Endothelial cell of umbilical vein (primary cell): Measurements from ENCODE around the gene FGD5. TPM values are rescaled to one million over a fixed set of nuclear protein-coding genes. Genes with fewer than 3 reads are reported as not detected.
"Not testable (repeated sequence)": the region's sequence is repeated elsewhere in the genome, so short reads cannot be mapped to it uniquely, and the experiment has no call there.

ENCODE experiments used
- BruUV-seq: library from RNA; stranded (reverse); fragments of 400-500 nt; replicated peaks from 2 replicates; lab custom pipeline; 2021; lab: Mats Ljungman, UMichigan
- CTCF ChIA-PET: fragments of 300-600, 350-600 bp; sonication (Branson Sonifier 250); formaldehyde crosslinking; loops from one replicate; lab custom pipeline; 2021; ENCODE audit warnings: antibody characterized with exemption, inconsistent platforms; lab: Charles Lee
- POLR2A ChIA-PET: fragments of 300-600, 350-600 bp; sonication (Branson Sonifier 250); formaldehyde crosslinking; loops from one replicate; lab custom pipeline; 2021; ENCODE audit warnings: antibody characterized with exemption, inconsistent platforms; lab: Charles Lee
- DNase-seq: peaks from one replicate; pipeline ENCODE4 v3.0.0-alpha.2; 2011; ENCODE audit warnings: low read depth, low spot score
- FAIRE-seq: peaks from 2 replicates; lab custom pipeline; 2011; peaks lifted over from hg19 to GRCh38; lab: Jason Lieb, UNC
- H2AFZ ChIP-seq: 2 replicates; pipeline ENCODE4 v1.6.0; 2012; ENCODE audit warnings: low read depth, low read length, control low read depth, inconsistent platforms
- H3K27ac ChIP-seq: 2 replicates; pipeline ENCODE4 v1.5.1; 2011; ENCODE audit warnings: low read depth, mild to moderate bottlenecking, control low read depth, low read length, moderate library complexity; ENCODE audit not compliant: insufficient read depth
- H3K27me3 ChIP-seq, 2 experiments: 2 replicates each; pipeline versions ENCODE4 v1.6.0 to v1.6.1; 2011; ENCODE audit warnings: low read length in 2 of 2, mixed read lengths in 1 of 2; ENCODE audit not compliant: control insufficient read depth in 2 of 2, insufficient read depth in 2 of 2
- H3K36me3 ChIP-seq, 2 experiments: 2 replicates in 1 of 2; 3 replicates in 1 of 2; pipeline ENCODE4 v1.5.1; 2011; ENCODE audit warnings: low read length in 2 of 2, mild to moderate bottlenecking in 1 of 2, moderate library complexity in 1 of 2; ENCODE audit not compliant: control insufficient read depth in 2 of 2, insufficient read depth in 2 of 2; ENCODE audit errors: extremely low read depth in 1 of 2
- H3K4me1 ChIP-seq: 3 replicates; pipeline ENCODE4 v1.5.1; 2011; ENCODE audit warnings: mild to moderate bottlenecking, low read length; ENCODE audit not compliant: control insufficient read depth, insufficient read depth; ENCODE audit errors: extremely low read depth
- H3K4me2 ChIP-seq: 2 replicates; pipeline ENCODE4 v1.6.1; 2011; ENCODE audit warnings: low read length, control low read depth, mixed read lengths; ENCODE audit not compliant: insufficient read depth
- H3K4me3 ChIP-seq, 3 experiments: fragments of 200-600 bp in 1 of 3; sonication (generic), shearing (Covaris generic) in 1 of 3; replicated peaks in 1 of 3; 2 replicates each; pipeline ENCODE4 v1.5.1; 2011 to 2016; ENCODE audit warnings: control low read depth in 3 of 3, low read length in 3 of 3, mild to moderate bottlenecking in 2 of 3, inconsistent platforms in 1 of 3, low read depth in 1 of 3, moderate library complexity in 1 of 3; ENCODE audit not compliant: insufficient read depth in 1 of 3
- H3K79me2 ChIP-seq: 2 replicates; pipeline ENCODE4 v1.6.0; 2012; ENCODE audit warnings: low read length, inconsistent platforms; ENCODE audit not compliant: control insufficient read depth, insufficient read depth
- H3K9ac ChIP-seq: replicated peaks from 2 replicates; pipeline ENCODE3; 2011; ENCODE audit warnings: low read length, control low read depth; ENCODE audit not compliant: insufficient read depth; ENCODE audit errors: extremely low read depth
- H3K9me1 ChIP-seq: replicated peaks from 3 replicates; pipeline ENCODE4 v1.6.0; 2011; ENCODE audit warnings: mild to moderate bottlenecking, low read length; ENCODE audit not compliant: control insufficient read depth, insufficient read depth; ENCODE audit errors: extremely low read depth
- H3K9me3 ChIP-seq: replicated peaks from 2 replicates; pipeline ENCODE4 v1.5.1; 2012; ENCODE audit warnings: low read length, inconsistent platforms; ENCODE audit not compliant: control insufficient read depth, insufficient read depth
- H4K20me1 ChIP-seq: replicated peaks from 2 replicates; pipeline ENCODE3; 2011; ENCODE audit warnings: mild to moderate bottlenecking, low read length; ENCODE audit not compliant: control insufficient read depth, insufficient read depth; ENCODE audit errors: extremely low read depth
- EZH2 ChIP-seq: IDR thresholded peaks from 2 replicates; pipeline ENCODE4 v1.6.1; 2012; ENCODE audit warnings: borderline replicate concordance, low read depth, mild to moderate bottlenecking, moderate library complexity, low read length, inconsistent platforms; ENCODE audit not compliant: severe bottlenecking
- FOS ChIP-seq: IDR thresholded peaks from 2 replicates; pipeline ENCODE4 v1.6.1; 2011; ENCODE audit warnings: mild to moderate bottlenecking, low read length, moderate library complexity, borderline replicate concordance; ENCODE audit not compliant: insufficient read depth
- GATA2 ChIP-seq: IDR thresholded peaks from 2 replicates; pipeline ENCODE4 v1.7.0; 2011; ENCODE audit warnings: low read depth, mild to moderate bottlenecking, moderate library complexity, mixed read lengths, low read length; ENCODE audit not compliant: insufficient read length, insufficient read depth
- JUN ChIP-seq: IDR thresholded peaks from 2 replicates; pipeline ENCODE4 v1.6.1; 2011; ENCODE audit warnings: borderline replicate concordance, low read depth; ENCODE audit not compliant: insufficient read length, insufficient read depth
- MYC ChIP-seq: IDR thresholded peaks from one replicate; pipeline ENCODE4 v1.6.1; 2011; ENCODE audit warnings: mild to moderate bottlenecking, low read depth, low read length
- POLR2A ChIP-seq: IDR thresholded peaks from 2 replicates; pipeline ENCODE4 v1.6.1; 2012; ENCODE audit warnings: low read depth, mild to moderate bottlenecking, control low read depth, low read length
- POLR2AphosphoS5 ChIP-seq: IDR thresholded peaks from 2 replicates; pipeline ENCODE4 v1.6.1; 2012; ENCODE audit warnings: low read depth, mild to moderate bottlenecking, control low read depth, low read length, moderate library complexity; ENCODE audit not compliant: insufficient read depth
- dilution Hi-C: fragments of 300-500 bp; cut with MboI; formaldehyde crosslinking; loops from one replicate; pipeline ENCODE4 v1.15.0; 2019; ENCODE audit warnings: low sequenced_read_pairs; ENCODE audit not compliant: extremely low pct_ligation_motif_present
- intact Hi-C: fragments of 100-400 bp; cut with micrococcal nuclease; formaldehyde crosslinking; loops from one replicate; pipeline ENCODE4 v1.10.0; 2022
- polyA plus RNA-seq, 4 experiments: library from polyadenylated mRNA; depleted of rRNA in 3 of 4; stranded (reverse) in 3 of 4; unstranded in 1 of 4; fragments of >200 nt; gene quantifications; 2 replicates each; pipeline versions ENCODE4 v1.2.1 to v1.2.3, GENCODE V29; 2011 to 2012; ENCODE audit warnings: missing spikeins in 1 of 4
- total RNA-seq: library from RNA; stranded (reverse); gene quantifications from 2 replicates; pipeline ENCODE4 v1.2.3, GENCODE V29; 2021
- TF ChIP-seq, protein P1 (sequence below), 2 donors: IDR thresholded peaks; 1 replicate in 1 of 2; 2 replicates in 1 of 2; pipeline ENCODE4 v1.5.1; 2011; ENCODE audit warnings: low read length in 2 of 2, mild to moderate bottlenecking in 2 of 2, moderate library complexity in 2 of 2, control low read depth in 1 of 2, inconsistent platforms in 1 of 2, low read depth in 1 of 2; ENCODE audit not compliant: insufficient read depth in 1 of 2; ENCODE audit errors: extremely low read depth in 1 of 2
- TF ChIP-seq, protein P2 (sequence below): IDR thresholded peaks from 2 replicates; pipeline ENCODE4 v1.6.1; 2011; ENCODE audit not compliant: insufficient read depth, insufficient read length

The FGD5 gene
- total and polyA plus RNA-seq, 2 donors (not counting 3 experiments of a cell fraction or from before 2014, with no cell fraction given) = 49.6 to 134 TPM

- H4K20me1 ChIP-seq = no peaks in the 10 kb centered on the region
- H3K9me3 ChIP-seq = no peaks in the 10 kb centered on the region
- no peak overlapping the region for H3K4me2 ChIP-seq
- H3K4me3 ChIP-seq = no peak overlapping the region
- dilution Hi-C loops (no loop called here), intact Hi-C loops (loop anchor here (10.0 kb wide), 2 partner anchors 236 to 374 kb away; no protein-coding TSS in a partner anchor)
- no peak overlapping the region for H3K9ac ChIP-seq
- no peaks in the 10 kb centered on the region for H3K9me1 ChIP-seq
- no peak overlapping the region for H2AFZ ChIP-seq
- H3K36me3 ChIP-seq = no peaks in the 10 kb centered on the region
- FAIRE-seq = no peak
- H3K27ac ChIP-seq = no peak overlapping the region
- H3K27me3 ChIP-seq = no peaks in the 10 kb centered on the region
- DNase-seq = no peak
- ChIA-PET CTCF (no interaction called here), POLR2A (no interaction called here)
- peaks cover 28% of the 10 kb centered on the region for H3K79me2 ChIP-seq
- H3K4me1 ChIP-seq = peaks cover 61% of the 10 kb centered on the region
- BruUV-seq = no TSS peak
- TF ChIP-seq FOS (no peak), POLR2AphosphoS5 (no peak), MYC (no peak), GATA2 (no peak), EZH2 (no peak), POLR2A (no peak), JUN (no peak)
- TF ChIP-seq, protein P1, sequence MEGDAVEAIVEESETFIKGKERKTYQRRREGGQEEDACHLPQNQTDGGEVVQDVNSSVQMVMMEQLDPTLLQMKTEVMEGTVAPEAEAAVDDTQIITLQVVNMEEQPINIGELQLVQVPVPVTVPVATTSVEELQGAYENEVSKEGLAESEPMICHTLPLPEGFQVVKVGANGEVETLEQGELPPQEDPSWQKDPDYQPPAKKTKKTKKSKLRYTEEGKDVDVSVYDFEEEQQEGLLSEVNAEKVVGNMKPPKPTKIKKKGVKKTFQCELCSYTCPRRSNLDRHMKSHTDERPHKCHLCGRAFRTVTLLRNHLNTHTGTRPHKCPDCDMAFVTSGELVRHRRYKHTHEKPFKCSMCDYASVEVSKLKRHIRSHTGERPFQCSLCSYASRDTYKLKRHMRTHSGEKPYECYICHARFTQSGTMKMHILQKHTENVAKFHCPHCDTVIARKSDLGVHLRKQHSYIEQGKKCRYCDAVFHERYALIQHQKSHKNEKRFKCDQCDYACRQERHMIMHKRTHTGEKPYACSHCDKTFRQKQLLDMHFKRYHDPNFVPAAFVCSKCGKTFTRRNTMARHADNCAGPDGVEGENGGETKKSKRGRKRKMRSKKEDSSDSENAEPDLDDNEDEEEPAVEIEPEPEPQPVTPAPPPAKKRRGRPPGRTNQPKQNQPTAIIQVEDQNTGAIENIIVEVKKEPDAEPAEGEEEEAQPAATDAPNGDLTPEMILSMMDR (IDR thresholded peaks at IDR 0.05; ENCODE audit: extremely low read depth in 1 of 2, insufficient read depth in 1 of 2, low read depth in 1 of 2, low read length in 2 of 2) = no peak
- TF ChIP-seq, protein P2, sequence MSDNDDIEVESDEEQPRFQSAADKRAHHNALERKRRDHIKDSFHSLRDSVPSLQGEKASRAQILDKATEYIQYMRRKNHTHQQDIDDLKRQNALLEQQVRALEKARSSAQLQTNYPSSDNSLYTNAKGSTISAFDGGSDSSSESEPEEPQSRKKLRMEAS = no peak
Measured at GRCh38 chr3:14808502-14809266, 10.1 kb upstream of the FGD5 start.

- H3K36me3 ChIP-seq, dilution Hi-C loops, FAIRE-seq, CTCF ChIA-PET, H3K9me1 ChIP-seq, BruUV-seq, H3K9me3 ChIP-seq, DNase-seq, H3K27me3 ChIP-seq, POLR2A ChIA-PET, H4K20me1 ChIP-seq: not testable (repeated sequence)
- intact Hi-C loops = loop anchor here (2.0 to 10.0 kb wide), 4 partner anchors 53 to 375 kb away; no protein-coding TSS in a partner anchor
- Histone ChIP-seq H3K9ac (peak overlapping the region; percentile 48), H3K27ac (peak overlapping the region; percentile 61), H3K4me2 (peak overlapping the region; percentile 57), H3K4me3 (peak overlapping the region in 2 of 3 experiments; percentile 29 to 52), H3K79me2 (peaks cover 37% of the 10 kb centered on the region), H3K4me1 (peaks cover 57% of the 10 kb centered on the region), H2AFZ (peak overlapping the region; percentile 88)
Measured at GRCh38 chr3:14809611-14810010, 9.2 kb upstream of the FGD5 start.
